ENCODE measurements around the gene TMEM59L. TPM values are rescaled to one million over a fixed set of nuclear protein-coding genes. Genes with fewer than 3 reads are reported as not detected.
A peak's percentile ranks its signal among the peaks of the same experiment; 100 is the strongest.

The TMEM59L gene
- total and polyA plus RNA-seq, 2 donors (not counting 1 experiment from before 2014, with no cell fraction given), result not detected

DNA sequence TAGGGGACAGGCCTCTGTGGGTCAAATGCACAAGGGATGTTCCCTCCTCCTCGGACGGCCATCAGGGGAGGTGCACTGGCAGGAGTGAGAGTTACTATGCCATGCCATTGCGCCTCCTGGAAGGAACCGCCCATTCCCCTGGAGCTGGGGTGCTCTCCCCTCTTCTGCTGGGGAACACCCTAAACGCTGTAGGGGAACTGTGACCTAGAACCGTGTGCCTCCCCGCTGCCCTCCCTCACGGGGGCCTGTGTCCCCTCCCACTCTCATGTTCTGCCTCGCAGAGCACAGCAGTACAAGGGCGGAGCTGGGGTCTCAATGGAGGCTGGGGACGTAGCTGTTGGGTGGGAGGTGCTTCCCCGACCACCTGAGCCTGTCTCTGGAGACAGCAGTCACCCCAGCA lies 53.6 kb downstream of the TMEM59L start:
- Histone ChIP-seq H4K20me1 (ENCODE audit: control insufficient read depth, insufficient read depth, low read length, poor library complexity, severe bottlenecking) (no peaks in the 10 kb centered on the region), H3K9ac (ENCODE audit: low read length) (no peak overlapping the region), H3K79me2 (ENCODE audit: control insufficient read depth, insufficient read depth, low read length) (no peaks in the 10 kb centered on the region), H3K4me3 (ENCODE audit: control extremely low read depth in 1 of 5, extremely low read depth in 1 of 5, insufficient read depth in 1 of 5, low read depth in 2 of 5, low read length in 4 of 5) (no peak overlapping the region), H3K4me1 (ENCODE audit: control insufficient read depth in 2 of 2, insufficient read depth in 2 of 2, low read length in 2 of 2) (peaks cover 0 to 23% of the 10 kb centered on the region in 2 donors), H3K27ac (ENCODE audit: low read length in 2 of 2) (no peak overlapping the region), H3K36me3 (replicated peaks in 1 of 2; ENCODE audit: control extremely low read depth in 1 of 2, control insufficient read depth in 1 of 2, extremely low read depth in 1 of 2, insufficient read depth in 2 of 2, low read length in 1 of 2) (peaks cover 0 to 18% of the 10 kb centered on the region in 2 experiments), H2AFZ (ENCODE audit: insufficient read depth, low read depth, low read length, poor library complexity, severe bottlenecking) (no peak overlapping the region), H3K4me2 (replicated peaks; ENCODE audit: low read depth, low read length, poor library complexity, severe bottlenecking) (peak overlapping the region; percentile 19), H3K9me3 (ENCODE audit: control extremely low read depth in 1 of 3, control insufficient read depth in 2 of 3, insufficient read depth in 1 of 3, low read length in 2 of 3) (peaks cover 0 to 9% (median 0%) of the 10 kb centered on the region in 3 donors), H3K27me3 (replicated peaks in 1 of 4; ENCODE audit: control extremely low read depth in 1 of 4, control insufficient read depth in 3 of 4, insufficient read depth in 4 of 4, low read length in 3 of 4) (no peaks in the 10 kb centered on the region)
- intact Hi-C loops (cut with micrococcal nuclease), result no loop called here
- Mint-ChIP-seq H3K27me3 (no peaks in the 10 kb centered on the region), H3K27ac (no peak overlapping the region), H3K4me3 (no peak overlapping the region), H3K4me1 (peaks cover 10% of the 10 kb centered on the region), H3K9me3 (ENCODE audit: insufficient read depth) (no peaks in the 10 kb centered on the region)
- POLR2A ChIA-PET, result no interaction called here
- 44% methylated on average over 6 of the region's 12 CpGs for WGBS (ENCODE audit: insufficient coverage)
- CTCF ChIA-PET, result interaction anchor here (0.6 kb wide), 1 partner anchor 338 kb away, joined by 4 read pairs; no protein-coding TSS in a partner anchor
- ATAC-seq (ENCODE audit: low read depth) (peak; percentile 39), DNase-seq (peak; percentile 54)
- no peak for TF ChIP-seq EZH2 (IDR thresholded peaks at IDR 0.05; ENCODE audit: borderline replicate concordance, insufficient read depth, low read depth, low read length, poor library complexity, severe bottlenecking)
- TF ChIP-seq, protein P1, sequence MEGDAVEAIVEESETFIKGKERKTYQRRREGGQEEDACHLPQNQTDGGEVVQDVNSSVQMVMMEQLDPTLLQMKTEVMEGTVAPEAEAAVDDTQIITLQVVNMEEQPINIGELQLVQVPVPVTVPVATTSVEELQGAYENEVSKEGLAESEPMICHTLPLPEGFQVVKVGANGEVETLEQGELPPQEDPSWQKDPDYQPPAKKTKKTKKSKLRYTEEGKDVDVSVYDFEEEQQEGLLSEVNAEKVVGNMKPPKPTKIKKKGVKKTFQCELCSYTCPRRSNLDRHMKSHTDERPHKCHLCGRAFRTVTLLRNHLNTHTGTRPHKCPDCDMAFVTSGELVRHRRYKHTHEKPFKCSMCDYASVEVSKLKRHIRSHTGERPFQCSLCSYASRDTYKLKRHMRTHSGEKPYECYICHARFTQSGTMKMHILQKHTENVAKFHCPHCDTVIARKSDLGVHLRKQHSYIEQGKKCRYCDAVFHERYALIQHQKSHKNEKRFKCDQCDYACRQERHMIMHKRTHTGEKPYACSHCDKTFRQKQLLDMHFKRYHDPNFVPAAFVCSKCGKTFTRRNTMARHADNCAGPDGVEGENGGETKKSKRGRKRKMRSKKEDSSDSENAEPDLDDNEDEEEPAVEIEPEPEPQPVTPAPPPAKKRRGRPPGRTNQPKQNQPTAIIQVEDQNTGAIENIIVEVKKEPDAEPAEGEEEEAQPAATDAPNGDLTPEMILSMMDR (IDR thresholded peaks at IDR 0.05), result no peak

DNA sequence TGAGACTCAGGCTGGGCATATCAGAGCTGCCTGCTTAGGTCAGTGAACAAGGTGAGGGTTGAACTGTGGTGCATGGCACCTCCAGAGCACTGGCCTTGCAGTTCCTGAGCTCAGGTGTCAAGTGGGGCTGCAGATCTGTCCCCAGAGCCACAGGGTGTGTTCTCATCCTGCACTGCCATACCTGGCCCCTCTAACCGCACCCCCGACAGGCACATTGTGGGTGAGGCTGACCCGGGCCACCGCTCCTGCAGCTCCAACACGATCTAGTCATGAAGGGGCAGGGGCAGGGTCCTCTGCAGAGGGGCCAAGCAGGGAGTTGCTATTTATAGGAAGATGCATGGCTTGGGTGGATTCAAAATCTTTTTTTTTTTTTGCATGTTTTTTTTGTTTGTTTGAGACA lies 54.1 kb downstream of the TMEM59L start:
- WGBS (ENCODE audit: insufficient coverage), result 96% methylated on average over 4 of the region's 5 CpGs
- intact Hi-C loops (cut with micrococcal nuclease), result no loop called here
- Histone ChIP-seq H3K9me3 (ENCODE audit: control extremely low read depth in 1 of 3, control insufficient read depth in 2 of 3, insufficient read depth in 1 of 3, low read length in 2 of 3) (peaks cover 0 to 7% (median 0%) of the 10 kb centered on the region in 3 donors), H3K4me3 (ENCODE audit: control extremely low read depth in 1 of 5, extremely low read depth in 1 of 5, insufficient read depth in 1 of 5, low read depth in 2 of 5, low read length in 4 of 5) (no peak overlapping the region), H3K36me3 (replicated peaks in 1 of 2; ENCODE audit: control extremely low read depth in 1 of 2, control insufficient read depth in 1 of 2, extremely low read depth in 1 of 2, insufficient read depth in 2 of 2, low read length in 1 of 2) (peaks cover 0 to 18% of the 10 kb centered on the region in 2 experiments), H4K20me1 (ENCODE audit: control insufficient read depth, insufficient read depth, low read length, poor library complexity, severe bottlenecking) (no peaks in the 10 kb centered on the region), H3K4me2 (replicated peaks; ENCODE audit: low read depth, low read length, poor library complexity, severe bottlenecking) (no peak overlapping the region), H3K27ac (ENCODE audit: low read length in 2 of 2) (no peak overlapping the region), H3K79me2 (ENCODE audit: control insufficient read depth, insufficient read depth, low read length) (no peaks in the 10 kb centered on the region), H3K27me3 (replicated peaks in 1 of 4; ENCODE audit: control extremely low read depth in 1 of 4, control insufficient read depth in 3 of 4, insufficient read depth in 4 of 4, low read length in 3 of 4) (no peaks in the 10 kb centered on the region), H3K9ac (ENCODE audit: low read length) (no peak overlapping the region), H3K4me1 (ENCODE audit: control insufficient read depth in 2 of 2, insufficient read depth in 2 of 2, low read length in 2 of 2) (peaks cover 0 to 23% of the 10 kb centered on the region in 2 donors), H2AFZ (ENCODE audit: insufficient read depth, low read depth, low read length, poor library complexity, severe bottlenecking) (no peak overlapping the region)
- CTCF ChIA-PET, result no interaction called here
- TF ChIP-seq, protein P1 (IDR thresholded peaks at IDR 0.05), result no peak
- TF ChIP-seq EZH2 (IDR thresholded peaks at IDR 0.05; ENCODE audit: borderline replicate concordance, insufficient read depth, low read depth, low read length, poor library complexity, severe bottlenecking), result no peak
- H3K27me3 Mint-ChIP-seq, result no peaks in the 10 kb centered on the region
- DNase-seq, result no peak
- H3K4me1 Mint-ChIP-seq, result peaks cover 9% of the 10 kb centered on the region
- no peak overlapping the region for H3K27ac Mint-ChIP-seq
- H3K4me3 Mint-ChIP-seq, result no peak overlapping the region
- H3K9me3 Mint-ChIP-seq (ENCODE audit: insufficient read depth), result no peaks in the 10 kb centered on the region
- ATAC-seq (ENCODE audit: low read depth), result no peak
- POLR2A ChIA-PET, result no interaction called here
